GM19452 (cell line): ENCODE results near the gene TPTE.
"Not testable (repeated sequence)": the region's sequence is repeated elsewhere in the genome, so short reads cannot be mapped to it uniquely, and the experiment has no call there.

Experiments used
- ATAC-seq: cut with Tn5 transposase; IDR thresholded peaks from one replicate; pipeline ENCODE4 v1.9.1; 2021; ENCODE audit not compliant: unreplicated experiment

The TPTE gene

GRCh38 chr21:10521091-10521598 lies at the start of gene TPTE:
Gene TPTE (plus strand): TSS chr21:10521583. CDS start chr21:10538724, 17,141 bp downstream.
- no peak for ATAC-seq

- ATAC-seq: not testable (repeated sequence)
Measured at GRCh38 chr21:10471999-10472398, 49.4 kb upstream of the TPTE start.

GRCh38 chr21:10477794-10478193 lies 43.6 kb upstream of the TPTE start:
- not testable (repeated sequence) for ATAC-seq

- not testable (repeated sequence) for ATAC-seq
Measured at GRCh38 chr21:10479875-10480274, 41.5 kb upstream of the TPTE start.

- ATAC-seq: not testable (repeated sequence)
Measured at GRCh38 chr21:10484864-10485263, 36.5 kb upstream of the TPTE start.

GRCh38 chr21:10490453-10490852 lies 30.9 kb upstream of the TPTE start:
- not testable (repeated sequence) for ATAC-seq

- ATAC-seq: no peak
Measured at GRCh38 chr21:10511116-10511515, 10.3 kb upstream of the TPTE start.

GRCh38 chr21:10516889-10517288 lies 4.5 kb upstream of the TPTE start:
- not testable (repeated sequence) for ATAC-seq

- not testable (repeated sequence) for ATAC-seq
Measured at GRCh38 chr21:10517904-10518303, 3.5 kb upstream of the TPTE start.

GRCh38 chr21:10521835-10522500 lies 585 bp downstream of the TPTE start:
- ATAC-seq: not testable (repeated sequence)

- no peak for ATAC-seq
Measured at GRCh38 chr21:10539956-10540355, 18.6 kb downstream of the TPTE start.

GRCh38 chr21:10544376-10544775 lies 23.0 kb downstream of the TPTE start:
- not testable (repeated sequence) for ATAC-seq

GRCh38 chr21:10547868-10548267 lies 26.5 kb downstream of the TPTE start:
- not testable (repeated sequence) for ATAC-seq

- ATAC-seq: not testable (repeated sequence)
Measured at GRCh38 chr21:10548331-10548954, 27.1 kb downstream of the TPTE start.

- not testable (repeated sequence) for ATAC-seq
Measured at GRCh38 chr21:10570803-10571202, 49.4 kb downstream of the TPTE start.

GRCh38 chr21:10574531-10575310 lies 53.3 kb downstream of the TPTE start:
- not testable (repeated sequence) for ATAC-seq

GRCh38 chr21:10575311-10575667 lies 53.9 kb downstream of the TPTE start:
- ATAC-seq: no peak

- not testable (repeated sequence) for ATAC-seq
Measured at GRCh38 chr21:10578910-10579309, 57.5 kb downstream of the TPTE start.

- ATAC-seq: not testable (repeated sequence)
Measured at GRCh38 chr21:10589115-10589514, 67.7 kb downstream of the TPTE start.

- not testable (repeated sequence) for ATAC-seq
Measured at GRCh38 chr21:10607074-10607473, 85.7 kb downstream of the TPTE start.

GRCh38 chr21:10614285-10614684 lies 92.9 kb downstream of the TPTE start:
- ATAC-seq: not testable (repeated sequence)
